PFSK-1 (cell line): ENCODE measurements around the gene ADGRG7.

ENCODE experiments used
- FOXP2 ChIP-seq: optimal IDR thresholded peaks from 2 replicates; pipeline ENCODE3; 2011; ENCODE audit warnings: borderline replicate concordance, control low read depth, inconsistent platforms; ENCODE audit not compliant: insufficient read depth; ENCODE audit errors: extremely low read length, extremely low read depth
- POLR2AphosphoS5 ChIP-seq: IDR thresholded peaks from 2 replicates; pipeline ENCODE4 v1.6.1; 2012; ENCODE audit warnings: low read depth, mild to moderate bottlenecking, control low read depth, low read length, moderate library complexity
- SIN3A ChIP-seq: IDR thresholded peaks from 2 replicates; pipeline ENCODE4 v1.6.1; 2012; ENCODE audit warnings: mild to moderate bottlenecking, low read length, moderate library complexity, borderline replicate concordance; ENCODE audit not compliant: insufficient read depth
- TAF1 ChIP-seq: IDR thresholded peaks from 2 replicates; pipeline ENCODE4 v1.6.1; 2012; ENCODE audit warnings: low read length, control low read depth, borderline replicate concordance; ENCODE audit not compliant: insufficient read depth
- TF ChIP-seq, protein P1 (sequence below), 2 experiments: IDR thresholded peaks; 2 replicates each; pipeline versions ENCODE4 v1.6.1 to v1.8.0; 2011 to 2012; ENCODE audit warnings: low read depth in 2 of 2, low read length in 2 of 2, control low read depth in 1 of 2, inconsistent platforms in 1 of 2, mild to moderate bottlenecking in 1 of 2, moderate library complexity in 1 of 2; ENCODE audit not compliant: insufficient read depth in 1 of 2

ADGRG7 gene

DNA sequence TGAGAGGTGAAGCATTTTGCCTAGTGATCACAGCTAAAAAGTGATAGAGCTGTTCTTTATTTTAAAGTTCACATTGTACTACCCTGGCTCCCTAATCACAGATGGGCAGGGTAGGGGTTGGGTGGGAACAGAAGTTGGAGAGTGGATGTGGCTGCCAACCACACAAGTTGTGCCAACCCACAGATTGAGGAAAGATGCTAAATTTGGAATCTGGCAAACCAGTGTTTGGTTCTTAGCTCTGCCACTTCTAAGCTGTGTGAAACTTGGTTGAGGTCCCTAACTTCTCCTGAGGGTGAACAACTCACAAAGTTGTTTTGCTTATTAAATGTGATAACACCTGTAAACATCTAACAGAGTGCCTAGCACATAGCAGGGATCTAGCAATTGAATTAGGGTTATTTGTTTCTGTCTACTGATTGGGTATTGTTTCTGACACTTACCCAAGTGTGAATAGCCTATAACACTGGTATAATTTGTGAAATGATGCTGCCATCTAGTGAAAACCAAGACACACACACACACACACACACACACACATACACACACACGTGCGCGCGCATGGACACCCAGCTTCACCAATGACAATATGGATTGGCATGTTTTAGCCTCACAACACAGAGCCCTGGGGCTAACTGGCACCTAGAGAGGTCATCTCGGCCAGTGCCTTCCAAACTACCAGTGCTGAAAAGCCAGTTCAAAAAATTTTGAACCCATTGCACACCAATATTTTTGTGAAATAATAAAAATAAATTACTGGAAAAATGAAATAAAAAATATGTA, 25.3 kb downstream of the ADGRG7 start:
- TF ChIP-seq TAF1 (no peak), FOXP2 (no peak), SIN3A (no peak), POLR2AphosphoS5 (no peak)
- TF ChIP-seq, protein P1, sequence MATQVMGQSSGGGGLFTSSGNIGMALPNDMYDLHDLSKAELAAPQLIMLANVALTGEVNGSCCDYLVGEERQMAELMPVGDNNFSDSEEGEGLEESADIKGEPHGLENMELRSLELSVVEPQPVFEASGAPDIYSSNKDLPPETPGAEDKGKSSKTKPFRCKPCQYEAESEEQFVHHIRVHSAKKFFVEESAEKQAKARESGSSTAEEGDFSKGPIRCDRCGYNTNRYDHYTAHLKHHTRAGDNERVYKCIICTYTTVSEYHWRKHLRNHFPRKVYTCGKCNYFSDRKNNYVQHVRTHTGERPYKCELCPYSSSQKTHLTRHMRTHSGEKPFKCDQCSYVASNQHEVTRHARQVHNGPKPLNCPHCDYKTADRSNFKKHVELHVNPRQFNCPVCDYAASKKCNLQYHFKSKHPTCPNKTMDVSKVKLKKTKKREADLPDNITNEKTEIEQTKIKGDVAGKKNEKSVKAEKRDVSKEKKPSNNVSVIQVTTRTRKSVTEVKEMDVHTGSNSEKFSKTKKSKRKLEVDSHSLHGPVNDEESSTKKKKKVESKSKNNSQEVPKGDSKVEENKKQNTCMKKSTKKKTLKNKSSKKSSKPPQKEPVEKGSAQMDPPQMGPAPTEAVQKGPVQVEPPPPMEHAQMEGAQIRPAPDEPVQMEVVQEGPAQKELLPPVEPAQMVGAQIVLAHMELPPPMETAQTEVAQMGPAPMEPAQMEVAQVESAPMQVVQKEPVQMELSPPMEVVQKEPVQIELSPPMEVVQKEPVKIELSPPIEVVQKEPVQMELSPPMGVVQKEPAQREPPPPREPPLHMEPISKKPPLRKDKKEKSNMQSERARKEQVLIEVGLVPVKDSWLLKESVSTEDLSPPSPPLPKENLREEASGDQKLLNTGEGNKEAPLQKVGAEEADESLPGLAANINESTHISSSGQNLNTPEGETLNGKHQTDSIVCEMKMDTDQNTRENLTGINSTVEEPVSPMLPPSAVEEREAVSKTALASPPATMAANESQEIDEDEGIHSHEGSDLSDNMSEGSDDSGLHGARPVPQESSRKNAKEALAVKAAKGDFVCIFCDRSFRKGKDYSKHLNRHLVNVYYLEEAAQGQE (IDR thresholded peaks at IDR 0.05; ENCODE audit: insufficient read depth in 1 of 2, low read depth in 2 of 2, low read length in 2 of 2), result no peak

- TF ChIP-seq, protein P1 (IDR thresholded peaks at IDR 0.05; ENCODE audit: insufficient read depth in 1 of 2, low read depth in 2 of 2, low read length in 2 of 2), result no peak
- no peak for TF ChIP-seq POLR2AphosphoS5
- no peak for TF ChIP-seq SIN3A
- no peak for TF ChIP-seq FOXP2
- TF ChIP-seq TAF1, result no peak
Observed at GRCh38 chr3:100635273-100635701, 25.9 kb downstream of the ADGRG7 start.

- TF ChIP-seq SIN3A (no peak), TAF1 (no peak), POLR2AphosphoS5 (no peak), FOXP2 (no peak)
- TF ChIP-seq, protein P1 (IDR thresholded peaks at IDR 0.05; ENCODE audit: insufficient read depth in 1 of 2, low read depth in 2 of 2, low read length in 2 of 2), result no peak
Observed at GRCh38 chr3:100637197-100637631, 27.8 kb downstream of the ADGRG7 start.

- TF ChIP-seq FOXP2, result no peak
- TF ChIP-seq, protein P1 (IDR thresholded peaks at IDR 0.05; ENCODE audit: insufficient read depth in 1 of 2, low read depth in 2 of 2, low read length in 2 of 2), result no peak
- no peak for TF ChIP-seq SIN3A
- no peak for TF ChIP-seq POLR2AphosphoS5
- TF ChIP-seq TAF1, result no peak
Observed at GRCh38 chr3:100640633-100641032, 31.2 kb downstream of the ADGRG7 start.

GRCh38 chr3:100641471-100642032, 32.2 kb downstream of the ADGRG7 start:
- no peak for TF ChIP-seq FOXP2
- TF ChIP-seq POLR2AphosphoS5, result no peak
- TF ChIP-seq, protein P1 (IDR thresholded peaks at IDR 0.05; ENCODE audit: insufficient read depth in 1 of 2, low read depth in 2 of 2, low read length in 2 of 2), result no peak
- TF ChIP-seq SIN3A, result no peak
